OCI-M2 (cell line): ENCODE measurements around the gene IKBKG.
"Not testable (repeated sequence)": the region's sequence is repeated elsewhere in the genome, so short reads cannot be mapped to it uniquely, and the experiment has no call there.

ENCODE experiments used
- DNase-seq: peaks from one replicate; lab custom pipeline; 2025; ENCODE audit not compliant: unreplicated experiment; lab: John Stamatoyannopoulos, UW

Gene IKBKG

GRCh38 chrX:154525606-154526490 is 21.6 kb upstream of the IKBKG start:
- DNase-seq: no peak

GRCh38 chrX:154526901-154527675 is 20.3 kb upstream of the IKBKG start:
- DNase-seq: no peak

- no peak for DNase-seq
These were observed 18.2 kb upstream of the IKBKG start for GRCh38 chrX:154529206-154529612.

GRCh38 chrX:154530286-154530685 is 17.1 kb upstream of the IKBKG start:
- no peak for DNase-seq

GRCh38 chrX:154531626-154532025 is 15.8 kb upstream of the IKBKG start:
- DNase-seq: no peak

GRCh38 chrX:154532690-154533089 is 14.7 kb upstream of the IKBKG start:
- no peak for DNase-seq

- DNase-seq: no peak
These were observed 12.7 kb upstream of the IKBKG start for GRCh38 chrX:154534526-154535322.

GRCh38 chrX:154535892-154536291 is 11.5 kb upstream of the IKBKG start:
- no peak for DNase-seq

GRCh38 chrX:154539077-154539476 is 8.3 kb upstream of the IKBKG start:
- no peak for DNase-seq

- DNase-seq: not testable (repeated sequence)
These were observed 7.1 kb upstream of the IKBKG start for GRCh38 chrX:154540365-154540764.

GRCh38 chrX:154540897-154541535 is 6.4 kb upstream of the IKBKG start:
- no peak for DNase-seq

GRCh38 chrX:154541589-154541895 is 5.9 kb upstream of the IKBKG start:
- DNase-seq: no peak

- DNase-seq: no peak
These were observed 5.3 kb upstream of the IKBKG start for GRCh38 chrX:154541896-154542722.

GRCh38 chrX:154542723-154543424 is 4.5 kb upstream of the IKBKG start:
- no peak for DNase-seq

- no peak for DNase-seq
These were observed 1.6 kb upstream of the IKBKG start for GRCh38 chrX:154545673-154546274.

GRCh38 chrX:154546354-154547244 is 821 bp upstream of the IKBKG start, which contains the start of gene G6PD:
TSS of gene G6PD (minus strand) at chrX:154546846. CDS start at chrX:154546155, 691 bp downstream.
- DNase-seq: no peak

GRCh38 chrX:154548028-154548316 is 552 bp downstream of the IKBKG start:
- DNase-seq: no peak

GRCh38 chrX:154549766-154550165 is 2.3 kb downstream of the IKBKG start:
- DNase-seq: no peak
